ENCODE results near the gene B3GNT2.

- TF ChIP-seq REST (IDR thresholded peaks at IDR 0.05; ENCODE audit: insufficient replicate concordance, low read depth) (no peak), GABPA (IDR thresholded peaks at IDR 0.05; ENCODE audit: low read depth) (no peak), SPI1 (IDR thresholded peaks at IDR 0.05; ENCODE audit: borderline replicate concordance, low read depth) (peak; percentile 0; the same call in 1 of the 2 replicates), POLR2AphosphoS5 (IDR thresholded peaks at IDR 0.05; ENCODE audit: low read depth) (peak; percentile 43; the same call in 1 of the 2 replicates)
These were observed 6.3 kb downstream of the B3GNT2 start for GRCh38 chr2:62202019-62202722.
